Measurements from ENCODE around the gene NR1I3.
A peak's percentile ranks its signal among the peaks of the same experiment; 100 is the strongest.

NR1I3 gene

DNA sequence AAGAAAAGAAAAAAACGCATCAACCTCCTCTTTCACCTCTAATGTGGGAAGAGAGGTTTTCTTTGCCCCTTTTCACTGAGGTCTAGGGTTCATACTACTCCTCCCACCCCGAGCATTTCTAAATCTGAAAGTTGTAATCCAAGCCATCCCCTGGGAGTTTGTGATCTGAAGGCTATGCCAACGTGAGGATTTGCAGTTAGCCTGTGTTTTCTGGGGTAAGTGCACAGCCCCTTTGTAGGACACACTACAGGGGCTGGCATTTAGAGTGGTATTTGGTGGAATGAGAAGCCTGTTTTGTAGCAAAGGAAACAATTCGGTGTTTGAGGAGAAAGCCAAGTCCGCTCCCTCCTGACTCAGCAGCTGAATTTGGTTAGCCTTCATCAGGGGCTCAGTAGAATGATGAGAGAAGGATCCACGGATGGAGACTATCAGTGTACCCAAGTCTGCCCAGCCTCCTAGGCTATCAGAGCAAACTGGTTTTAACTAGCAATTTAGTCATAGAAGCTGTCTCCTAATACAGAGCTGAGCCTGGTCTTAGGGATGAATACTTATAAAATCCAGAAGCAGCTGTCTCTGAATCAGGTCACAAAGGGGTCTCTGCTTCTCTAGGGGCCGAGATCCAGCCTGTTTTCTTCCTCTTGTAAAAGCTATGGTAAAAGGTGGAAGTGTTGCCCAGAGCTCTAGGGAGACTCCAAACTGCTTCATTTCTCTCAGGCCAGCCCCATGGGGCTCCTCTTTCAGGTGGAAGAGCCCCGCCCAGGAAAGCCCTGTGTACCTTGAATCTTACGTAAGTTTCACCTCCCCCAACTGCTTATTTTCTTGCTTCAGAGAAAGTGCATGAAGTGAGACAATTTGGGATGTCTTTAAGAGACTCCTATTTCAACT, 22.6 kb upstream of the NR1I3 start:
- WGBS, 2 donors (ENCODE audit: extremely low coverage in 2 of 2, insufficient read length in 2 of 2, insufficient replicate concordance in 1 of 2) = no CpG with 5 or more reads among the region's 9 CpGs
- peaks cover 5 to 14% of the 10 kb centered on the region in 2 donors for H3K9me3 ChIP-seq (replicated peaks in 1 of 2; ENCODE audit: control insufficient read depth in 2 of 2, insufficient read depth in 1 of 2, low read depth in 1 of 2, low read length in 2 of 2)

GRCh38 chr1:161259765-161260164, 21.8 kb upstream of the NR1I3 start:
- Histone ChIP-seq H3K4ac (ENCODE audit: low read length) (no peak overlapping the region), H3K9me3 (replicated peaks in 1 of 2; ENCODE audit: control insufficient read depth in 2 of 2, insufficient read depth in 1 of 2, low read depth in 1 of 2, low read length in 2 of 2) (peaks cover 5 to 14% of the 10 kb centered on the region in 2 donors), H2BK5ac (ENCODE audit: low read length) (no peak overlapping the region), H3K4me2 (ENCODE audit: insufficient read depth, low read length, poor library complexity, severe bottlenecking) (no peak overlapping the region), H3K18ac (ENCODE audit: low read length) (no peak overlapping the region), H4K91ac (ENCODE audit: low read depth, low read length, poor library complexity) (no peak overlapping the region), H2BK120ac (ENCODE audit: low read depth, low read length) (no peak overlapping the region), H3K14ac (ENCODE audit: low read length) (no peak overlapping the region), H3K79me1 (ENCODE audit: low read depth, low read length) (no peaks in the 10 kb centered on the region), H2AFZ (ENCODE audit: low read length) (no peak overlapping the region), H2BK15ac (ENCODE audit: low read length) (no peak overlapping the region), H3K4me3 (ENCODE audit: low read length in 2 of 2) (no peak overlapping the region), H3K23ac (ENCODE audit: low read depth, low read length, poor library complexity) (no peak overlapping the region), H2AK5ac (ENCODE audit: low read depth, low read length) (no peak overlapping the region), H3K27me3 (ENCODE audit: control insufficient read depth in 3 of 3, insufficient read depth in 3 of 3, low read depth in 1 of 3, low read length in 3 of 3) (peaks cover 4 to 37% (median 21%) of the 10 kb centered on the region in 3 experiments), H2BK12ac (ENCODE audit: low read length) (no peak overlapping the region), H3K9ac (ENCODE audit: low read depth, low read length, poor library complexity) (no peak overlapping the region), H3K36me3 (replicated peaks in 1 of 2; ENCODE audit: control insufficient read depth in 2 of 2, insufficient read depth in 2 of 2, low read length in 2 of 2) (no peaks in the 10 kb centered on the region), H4K8ac (ENCODE audit: low read depth, low read length) (no peak overlapping the region), H3K27ac (replicated peaks; ENCODE audit: low read length) (no peak overlapping the region), H3K4me1 (ENCODE audit: control insufficient read depth in 2 of 2, insufficient read depth in 1 of 2, low read depth in 1 of 2, low read length in 2 of 2) (peaks cover 0 to 7% of the 10 kb centered on the region in 2 donors)
- WGBS, 2 donors (ENCODE audit: extremely low coverage in 2 of 2, insufficient read length in 2 of 2, insufficient replicate concordance in 1 of 2) = no CpG with 5 or more reads among the region's 1 CpG
- no peak for DNase-seq (ENCODE audit: low spot score)

More for the DNA sequence above, 22.6 kb upstream of the NR1I3 start:
- Histone ChIP-seq H3K9ac (ENCODE audit: low read depth, low read length, poor library complexity) (no peak overlapping the region), H3K18ac (ENCODE audit: low read length) (no peak overlapping the region), H3K4ac (ENCODE audit: low read length) (no peak overlapping the region), H3K4me1 (ENCODE audit: control insufficient read depth in 2 of 2, insufficient read depth in 1 of 2, low read depth in 1 of 2, low read length in 2 of 2) (peaks cover 0 to 10% of the 10 kb centered on the region in 2 donors), H3K4me3 (ENCODE audit: low read length in 2 of 2) (no peak overlapping the region), H3K14ac (ENCODE audit: low read length) (no peak overlapping the region), H3K79me1 (ENCODE audit: low read depth, low read length) (no peaks in the 10 kb centered on the region), H3K4me2 (ENCODE audit: insufficient read depth, low read length, poor library complexity, severe bottlenecking) (no peak overlapping the region), H2AK5ac (ENCODE audit: low read depth, low read length) (no peak overlapping the region), H4K91ac (ENCODE audit: low read depth, low read length, poor library complexity) (no peak overlapping the region), H3K36me3 (replicated peaks in 1 of 2; ENCODE audit: control insufficient read depth in 2 of 2, insufficient read depth in 2 of 2, low read length in 2 of 2) (no peaks in the 10 kb centered on the region), H2BK5ac (ENCODE audit: low read length) (no peak overlapping the region), H3K27me3 (ENCODE audit: control insufficient read depth in 3 of 3, insufficient read depth in 3 of 3, low read depth in 1 of 3, low read length in 3 of 3) (peaks cover 4 to 37% (median 21%) of the 10 kb centered on the region in 3 experiments), H2BK12ac (ENCODE audit: low read length) (no peak overlapping the region), H2BK15ac (ENCODE audit: low read length) (no peak overlapping the region), H2AFZ (ENCODE audit: low read length) (peak overlapping the region; percentile 8), H3K23ac (ENCODE audit: low read depth, low read length, poor library complexity) (no peak overlapping the region), H3K27ac (replicated peaks; ENCODE audit: low read length) (no peak overlapping the region), H4K8ac (ENCODE audit: low read depth, low read length) (no peak overlapping the region), H2BK120ac (ENCODE audit: low read depth, low read length) (no peak overlapping the region)
- no peak for DNase-seq (ENCODE audit: low spot score)

DNA sequence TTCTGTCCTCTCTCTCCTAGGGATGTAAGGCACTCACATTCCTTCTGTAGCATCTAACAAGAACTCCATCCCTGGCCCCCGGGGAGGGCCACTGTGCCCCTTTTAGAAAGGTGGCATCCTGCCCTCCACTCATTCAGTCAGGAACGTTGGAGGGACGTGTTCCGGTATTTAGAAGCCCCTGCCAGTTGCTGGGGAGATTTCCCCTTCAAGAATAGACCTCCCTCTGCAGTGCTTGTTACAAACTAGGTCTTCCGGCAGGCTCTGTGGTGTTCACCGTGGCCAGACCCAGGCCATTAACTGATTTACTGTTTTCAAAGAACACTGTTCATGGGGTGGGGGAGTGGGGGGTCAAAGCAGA, 21.3 kb upstream of the NR1I3 start:
- H4K91ac ChIP-seq (ENCODE audit: low read depth, low read length, poor library complexity) = no peak overlapping the region
- no peak overlapping the region for H3K4ac ChIP-seq (ENCODE audit: low read length)
- H3K79me1 ChIP-seq (ENCODE audit: low read depth, low read length) = no peaks in the 10 kb centered on the region
- H3K27me3 ChIP-seq (ENCODE audit: control insufficient read depth in 3 of 3, insufficient read depth in 3 of 3, low read depth in 1 of 3, low read length in 3 of 3) = peaks cover 4 to 39% (median 21%) of the 10 kb centered on the region in 3 experiments
- WGBS, 2 donors (ENCODE audit: extremely low coverage in 2 of 2, insufficient read length in 2 of 2, insufficient replicate concordance in 1 of 2) = no CpG with 5 or more reads among the region's 6 CpGs
- H2BK5ac ChIP-seq (ENCODE audit: low read length) = no peak overlapping the region
- H3K9ac ChIP-seq (ENCODE audit: low read depth, low read length, poor library complexity) = no peak overlapping the region
- H2AFZ ChIP-seq (ENCODE audit: low read length) = peak overlapping the region; percentile 85
- no peak overlapping the region for H2BK15ac ChIP-seq (ENCODE audit: low read length)
- no peak overlapping the region for H2BK12ac ChIP-seq (ENCODE audit: low read length)
- no peak overlapping the region for H3K23ac ChIP-seq (ENCODE audit: low read depth, low read length, poor library complexity)
- H3K18ac ChIP-seq (ENCODE audit: low read length) = no peak overlapping the region
- H3K36me3 ChIP-seq (replicated peaks in 1 of 2; ENCODE audit: control insufficient read depth in 2 of 2, insufficient read depth in 2 of 2, low read length in 2 of 2) = no peaks in the 10 kb centered on the region
- no peak overlapping the region for H3K27ac ChIP-seq (replicated peaks; ENCODE audit: low read length)
- H3K9me3 ChIP-seq (replicated peaks in 1 of 2; ENCODE audit: control insufficient read depth in 2 of 2, insufficient read depth in 1 of 2, low read depth in 1 of 2, low read length in 2 of 2) = peaks cover 5 to 14% of the 10 kb centered on the region in 2 donors
- no peak overlapping the region for H4K8ac ChIP-seq (ENCODE audit: low read depth, low read length)
- DNase-seq (ENCODE audit: low spot score) = no peak
- H3K4me2 ChIP-seq (ENCODE audit: insufficient read depth, low read length, poor library complexity, severe bottlenecking) = no peak overlapping the region
- peaks cover 0 to 7% of the 10 kb centered on the region in 2 donors for H3K4me1 ChIP-seq (ENCODE audit: control insufficient read depth in 2 of 2, insufficient read depth in 1 of 2, low read depth in 1 of 2, low read length in 2 of 2)
- no peak overlapping the region for H2BK120ac ChIP-seq (ENCODE audit: low read depth, low read length)
- H3K4me3 ChIP-seq (ENCODE audit: low read length in 2 of 2) = no peak overlapping the region
- no peak overlapping the region for H3K14ac ChIP-seq (ENCODE audit: low read length)
- no peak overlapping the region for H2AK5ac ChIP-seq (ENCODE audit: low read depth, low read length)
